ENCODE measurements around the gene TCEANC2.

The TCEANC2 gene

GRCh38 chr1:54138994-54139393 is 85.6 kb downstream of the TCEANC2 start:
- DNase-seq, result no peak

GRCh38 chr1:54139711-54140110 is 86.3 kb downstream of the TCEANC2 start:
- DNase-seq, result no peak

- DNase-seq, result no peak
These were observed 88.9 kb downstream of the TCEANC2 start for GRCh38 chr1:54142146-54142900.

- DNase-seq, result no peak
These were observed 91.0 kb downstream of the TCEANC2 start for GRCh38 chr1:54144366-54144765.

DNA sequence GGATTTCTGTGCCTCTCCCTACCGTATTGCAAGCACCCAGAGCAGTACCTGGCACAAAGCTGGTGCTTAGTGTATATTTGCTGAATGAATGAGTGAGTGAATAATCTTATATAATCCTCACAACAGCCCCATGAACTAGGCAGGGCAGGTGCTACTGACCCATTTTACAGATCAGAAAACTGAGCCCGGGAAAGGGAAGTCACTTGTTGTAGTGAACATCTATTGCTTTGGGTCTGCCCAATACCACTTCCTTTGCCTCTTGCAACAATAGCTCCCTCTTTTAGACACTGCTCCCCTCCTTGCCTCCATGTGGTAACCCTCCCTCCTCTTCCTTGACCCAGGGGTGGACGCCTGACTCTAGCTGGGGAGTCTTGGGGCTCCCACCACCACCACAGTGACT is 96.3 kb downstream of the TCEANC2 start:
- DNase-seq, result no peak

DNA sequence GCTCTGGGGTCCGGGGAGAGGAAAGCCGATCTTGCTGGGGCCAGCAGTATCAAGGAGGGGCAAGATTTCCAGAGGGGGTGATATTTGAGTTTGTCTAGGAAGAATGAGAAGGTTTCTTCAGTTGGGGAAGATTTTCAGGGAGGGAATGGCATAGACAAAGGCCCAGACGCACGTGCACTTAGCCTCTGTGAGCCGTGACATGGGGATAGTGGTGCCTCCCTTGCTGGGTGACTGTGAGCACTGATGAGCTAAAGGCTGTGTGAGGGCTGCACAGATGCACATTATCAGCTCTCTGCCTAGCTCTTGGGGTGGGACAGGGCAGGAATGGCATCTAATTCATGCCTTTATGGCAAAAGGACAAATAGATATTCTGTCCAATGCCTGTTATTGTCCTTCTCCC is 97.6 kb downstream of the TCEANC2 start:
- DNase-seq, result no peak

DNA sequence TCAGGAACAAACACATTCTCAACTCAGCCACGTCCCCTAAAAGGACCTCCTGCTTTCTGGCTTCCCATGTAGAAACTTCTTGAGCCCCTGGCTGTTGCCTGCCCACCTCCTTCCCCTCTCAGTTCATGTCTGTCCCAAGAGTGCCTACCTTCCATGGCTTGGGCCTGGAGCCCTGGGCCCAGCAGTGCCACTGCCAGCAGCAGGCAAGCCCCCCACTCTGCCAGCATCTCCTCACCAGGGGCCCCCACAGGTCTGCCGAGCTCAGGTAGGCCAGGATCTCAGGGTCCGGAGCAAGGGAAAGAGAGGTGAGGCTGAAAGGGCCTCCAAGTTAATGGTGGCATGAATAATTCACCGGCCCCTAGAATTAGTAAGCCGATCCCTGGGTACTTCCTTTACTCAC is 99.3 kb downstream of the TCEANC2 start, which contains the start of gene CDCP2:
CDCP2 (minus strand) TSS at position 305 of the 400 bp plus-strand sequence; CDS start at position 227, 78 bp downstream.
- DNase-seq, result no peak

DNA sequence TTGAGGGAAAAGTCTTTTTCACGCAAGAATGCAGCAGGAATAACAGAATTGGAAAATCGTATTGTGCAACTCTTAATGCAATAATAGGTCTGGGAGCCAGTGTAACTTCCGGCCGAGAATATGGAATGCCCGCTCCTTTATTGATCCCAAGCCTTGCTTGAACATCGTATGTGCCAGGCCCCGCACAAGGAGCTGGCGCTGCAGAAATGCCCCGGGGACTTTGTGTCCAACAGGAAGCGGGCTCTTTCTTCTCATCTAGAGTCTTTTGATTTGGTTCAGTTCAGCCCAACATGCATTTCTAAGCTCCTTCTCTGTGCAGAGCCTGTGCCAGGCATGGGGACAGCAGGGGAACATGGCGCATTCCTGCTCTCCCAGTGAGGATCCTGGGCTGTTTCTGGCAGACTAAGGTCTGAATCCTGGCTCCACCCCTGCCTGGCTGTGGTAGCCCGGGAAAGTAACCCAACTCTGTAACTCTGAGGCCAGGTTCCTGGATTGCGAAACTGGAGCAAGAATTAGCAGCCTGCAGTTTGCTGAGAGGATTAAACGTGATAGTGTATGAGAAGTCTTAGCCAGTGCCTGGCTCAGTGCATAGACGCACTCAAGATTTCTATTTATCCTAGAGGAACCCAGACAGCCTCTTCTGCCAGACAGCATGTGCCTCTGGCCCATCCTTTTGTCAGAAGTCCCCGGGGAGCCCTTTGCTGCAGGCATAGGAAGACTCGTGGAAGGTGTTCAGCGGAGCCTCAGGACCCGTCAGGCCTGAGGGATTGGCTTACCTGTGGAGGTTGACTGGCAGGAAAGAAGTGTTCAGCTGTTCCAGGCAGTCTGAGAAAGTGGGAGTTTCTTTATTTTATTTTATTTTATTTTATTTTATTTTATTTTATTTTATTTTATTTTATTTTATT is 100.4 kb downstream of the TCEANC2 start:
- no peak for DNase-seq

Data from NCI-H1436 (cell line).